DND-41 (cell line): ENCODE measurements around the gene FHOD1.

Experiments
- ATAC-seq: fragments of 200-7000 bp; cut with Tn5 transposase; 3 replicates; pipeline ENCODE4 v1.9.1; 2021; ENCODE audit warnings: low read depth; ENCODE audit not compliant: insufficient read depth
- DNase-seq: peaks from one replicate; pipeline ENCODE4 v3.0.0-alpha.2; 2020
- H2AFZ ChIP-seq: 2 replicates; pipeline ENCODE4 v1.6.0; 2012; ENCODE audit warnings: low read depth, low read length
- H3K27ac ChIP-seq: 2 replicates; pipeline ENCODE4 v1.5.1; 2012; ENCODE audit warnings: low read length, inconsistent platforms
- H3K27me3 ChIP-seq: fragments of 200-600 bp; sonication (generic); 2 replicates; pipeline ENCODE4 v1.6.0; 2012; ENCODE audit warnings: low read length, mild to moderate bottlenecking, inconsistent platforms; ENCODE audit not compliant: insufficient read depth, poor library complexity
- H3K36me3 ChIP-seq: 2 replicates; pipeline ENCODE4 v1.5.1; 2012; ENCODE audit warnings: low read length, inconsistent platforms; ENCODE audit not compliant: insufficient read depth
- H3K4me1 ChIP-seq: 2 replicates; pipeline ENCODE4 v1.5.1; 2012; ENCODE audit warnings: mild to moderate bottlenecking, low read length; ENCODE audit not compliant: insufficient read depth
- H3K4me2 ChIP-seq: 2 replicates; pipeline ENCODE4 v1.6.0; 2012; ENCODE audit warnings: mild to moderate bottlenecking, moderate library complexity, low read length, inconsistent platforms; ENCODE audit not compliant: insufficient read depth
- H3K4me3 ChIP-seq, 2 experiments: fragments of 200-600 bp in 1 of 2; shearing (Covaris generic) in 1 of 2; 2 replicates each; pipeline ENCODE4 v1.5.1; 2012 to 2016; ENCODE audit warnings: inconsistent platforms in 2 of 2, low read length in 2 of 2, mild to moderate bottlenecking in 2 of 2, low read depth in 1 of 2, moderate library complexity in 1 of 2
- H3K79me2 ChIP-seq: 2 replicates; pipeline ENCODE4 v1.6.0; 2012; ENCODE audit warnings: low read length, inconsistent platforms; ENCODE audit not compliant: insufficient read depth
- H3K9ac ChIP-seq: 2 replicates; pipeline ENCODE4 v1.6.0; 2012; ENCODE audit warnings: low read depth, mild to moderate bottlenecking, inconsistent platforms, low read length, moderate library complexity
- H3K9me3 ChIP-seq: 2 replicates; pipeline ENCODE4 v1.5.1; 2012; ENCODE audit warnings: low read length, moderate library complexity, mild to moderate bottlenecking, inconsistent platforms; ENCODE audit not compliant: insufficient read depth, severe bottlenecking
- H4K20me1 ChIP-seq: 2 replicates; pipeline ENCODE4 v1.6.0; 2012; ENCODE audit warnings: low read length; ENCODE audit not compliant: insufficient read depth
- CTCF ChIP-seq: IDR thresholded peaks from 2 replicates; pipeline ENCODE4 v1.5.1; 2012; ENCODE audit warnings: borderline replicate concordance, low read length, moderate library complexity, mild to moderate bottlenecking; ENCODE audit not compliant: poor library complexity, severe bottlenecking; ENCODE audit errors: extremely low read depth
- EZH2 ChIP-seq: IDR thresholded peaks from 3 replicates; pipeline ENCODE4 v1.6.1; 2012; ENCODE audit warnings: borderline replicate concordance, low read depth, mild to moderate bottlenecking, moderate library complexity, low read length, inconsistent platforms; ENCODE audit not compliant: severe bottlenecking

FHOD1 gene

GRCh38 chr16:67248073-67248400 is 756 bp upstream of the FHOD1 start:
- Histone ChIP-seq H3K4me3 (peak overlapping the region; percentile 19 to 79; a peak in 3 of 4 replicates), H3K79me2 (0 out of 2 replicates have a peak, but pooled peaks cover 4% of the 10 kb centered on the region), H3K27me3 (peaks cover 26% of the 10 kb centered on the region), H3K4me1 (peaks cover 58% of the 10 kb centered on the region), H4K20me1 (peaks cover 14% of the 10 kb centered on the region), H3K9me3 (no peaks in the 10 kb centered on the region), H2AFZ (peak overlapping the region; percentile 76), H3K4me2 (peak overlapping the region; percentile 69), H3K36me3 (no peaks in the 10 kb centered on the region), H3K27ac (peak overlapping the region; percentile 41; the same call in 1 of the 2 replicates), H3K9ac (peak overlapping the region; percentile 71)
- TF ChIP-seq CTCF (no peak), EZH2 (no peak)
- DNase-seq, result peak; percentile 30
- no peak for ATAC-seq

DNA sequence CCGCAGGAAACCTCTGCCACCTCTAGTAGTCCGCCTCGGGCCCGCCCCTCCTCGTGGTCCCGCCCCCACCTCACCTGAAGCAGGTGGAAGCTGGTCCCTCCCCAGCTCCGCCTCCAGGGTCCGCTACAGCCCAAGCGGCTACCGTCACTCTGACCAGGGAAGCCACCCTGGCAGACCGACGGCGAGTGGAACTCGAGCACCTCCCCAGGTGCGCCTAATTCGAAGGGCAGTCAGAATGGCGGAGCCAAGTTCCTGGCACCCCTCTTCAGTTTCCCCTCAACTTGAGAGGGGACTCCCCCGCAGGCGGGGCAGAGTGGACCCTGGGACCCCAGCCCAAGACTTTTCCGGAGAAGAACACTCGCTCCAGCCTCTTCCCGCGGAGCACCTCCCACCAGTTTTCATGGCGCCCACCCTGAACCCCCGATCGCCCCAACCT is 507 bp downstream of the FHOD1 start:
- Histone ChIP-seq H3K4me2 (peak overlapping the region; percentile 69), H3K27ac (peak overlapping the region; percentile 64), H3K9ac (peak overlapping the region; percentile 71), H3K79me2 (peaks cover 7% of the 10 kb centered on the region; the same call in 1 of the 2 replicates), H3K27me3 (peaks cover 26% of the 10 kb centered on the region), H3K4me1 (peaks cover 58% of the 10 kb centered on the region), H3K4me3 (peak overlapping the region; percentile 49 to 79), H2AFZ (peak overlapping the region; percentile 89), H3K9me3 (no peaks in the 10 kb centered on the region), H4K20me1 (peaks cover 19% of the 10 kb centered on the region), H3K36me3 (no peaks in the 10 kb centered on the region)
- TF ChIP-seq CTCF (no peak), EZH2 (no peak)
- ATAC-seq (no peak), DNase-seq (no peak)

- Histone ChIP-seq H3K9me3 (no peaks in the 10 kb centered on the region), H3K27ac (no peak overlapping the region), H3K4me3 (peak overlapping the region; percentile 49 to 79; a peak in 3 of 4 replicates), H3K27me3 (peaks cover 26% of the 10 kb centered on the region), H3K79me2 (peaks cover 7% of the 10 kb centered on the region; the same call in 1 of the 2 replicates), H3K36me3 (no peaks in the 10 kb centered on the region), H3K4me1 (peaks cover 58% of the 10 kb centered on the region), H3K4me2 (peak overlapping the region; percentile 69), H3K9ac (peak overlapping the region; percentile 71; the same call in 1 of the 2 replicates), H4K20me1 (peaks cover 19% of the 10 kb centered on the region), H2AFZ (peak overlapping the region; percentile 89; the same call in 1 of the 2 replicates)
- ATAC-seq (no peak), DNase-seq (no peak)
- TF ChIP-seq EZH2, result no peak
- TF ChIP-seq CTCF, result peak; percentile 38
Measured at GRCh38 chr16:67246081-67246755, 1.1 kb downstream of the FHOD1 start.
